WI38 (cell line): Measurements from ENCODE around the gene GALNT17.

Experiments used
- H3K4me3 ChIP-seq: 2 replicates; pipeline ENCODE4 v1.5.1; 2011; ENCODE audit warnings: low read depth, mild to moderate bottlenecking, control low read depth, low read length
- CTCF ChIP-seq: IDR thresholded peaks from 2 replicates; pipeline ENCODE4 v1.5.1; 2012; ENCODE audit warnings: low read depth, mild to moderate bottlenecking, control low read depth, low read length

The GALNT17 gene

GRCh38 chr7:71216211-71216610, 84.3 kb downstream of the GALNT17 start:
- TF ChIP-seq CTCF = no peak
- H3K4me3 ChIP-seq = no peak overlapping the region

- TF ChIP-seq CTCF = no peak
- no peak overlapping the region for H3K4me3 ChIP-seq
Measured at GRCh38 chr7:71220210-71220695, 88.3 kb downstream of the GALNT17 start.

DNA sequence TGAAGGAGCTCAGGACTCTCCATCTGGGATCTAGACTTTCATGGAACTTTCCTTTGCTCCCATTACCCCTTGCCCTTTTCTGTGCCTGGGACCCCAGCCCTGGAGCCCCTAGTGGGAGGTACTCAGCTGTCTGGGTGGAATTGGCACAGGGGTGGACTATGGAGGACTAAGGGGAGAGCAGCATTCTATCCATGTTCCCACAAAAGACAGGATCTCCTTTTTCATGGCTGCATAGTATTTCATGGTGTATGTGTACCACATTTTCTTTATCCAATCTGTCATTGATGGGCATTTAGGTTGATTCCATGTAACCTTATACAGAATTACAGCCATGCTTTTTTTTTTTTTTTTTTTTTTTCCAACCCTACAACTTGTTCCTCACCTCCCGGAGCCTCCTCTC, 89.1 kb downstream of the GALNT17 start:
- TF ChIP-seq CTCF = no peak
- no peak overlapping the region for H3K4me3 ChIP-seq

DNA sequence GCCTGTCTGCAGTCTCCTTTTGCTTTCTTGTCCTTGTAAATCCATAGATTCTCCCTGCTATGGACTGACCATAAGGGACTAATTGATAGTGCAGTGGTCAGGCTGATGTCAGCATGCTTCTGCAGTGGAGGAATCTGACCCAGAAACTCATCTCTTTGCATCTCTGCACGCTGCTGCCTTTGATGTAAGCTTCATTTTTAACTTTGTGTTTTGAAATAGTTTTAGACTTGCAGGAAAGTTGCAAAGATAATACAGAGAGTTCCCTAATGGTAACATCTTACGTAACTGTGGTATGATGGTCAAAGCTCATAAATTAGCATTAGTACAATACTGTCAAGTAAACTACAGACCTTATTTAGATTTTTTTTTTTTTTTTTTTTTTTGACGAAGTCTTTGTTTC, 89.6 kb downstream of the GALNT17 start:
- no peak overlapping the region for H3K4me3 ChIP-seq
- no peak for TF ChIP-seq CTCF

GRCh38 chr7:71227126-71227525, 95.2 kb downstream of the GALNT17 start:
- no peak for TF ChIP-seq CTCF
- no peak overlapping the region for H3K4me3 ChIP-seq

DNA sequence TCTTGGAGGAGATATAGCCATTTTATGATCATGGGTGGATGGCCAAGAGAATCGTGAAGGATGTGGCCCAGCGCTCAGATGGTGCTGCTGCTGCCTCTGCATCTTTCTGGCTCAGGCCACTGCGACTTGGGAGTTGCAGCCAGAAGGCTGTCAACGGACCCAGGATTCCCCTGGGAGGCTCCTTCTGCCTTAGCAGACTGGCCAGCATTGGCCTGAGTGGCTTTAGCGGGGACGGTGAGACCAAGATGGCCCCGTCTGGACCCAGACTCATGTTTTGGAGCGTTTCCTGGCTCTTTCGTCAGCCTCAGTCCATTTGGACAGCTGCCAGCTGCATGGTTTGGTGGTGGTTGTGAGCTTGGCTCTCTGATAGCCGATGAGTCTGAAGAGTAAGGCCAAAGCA, 97.2 kb downstream of the GALNT17 start:
- no peak for TF ChIP-seq CTCF

GRCh38 chr7:71229699-71230098, 97.8 kb downstream of the GALNT17 start:
- no peak for TF ChIP-seq CTCF
- H3K4me3 ChIP-seq = no peak overlapping the region

More for the DNA sequence above, 97.2 kb downstream of the GALNT17 start:
- no peak overlapping the region for H3K4me3 ChIP-seq
